ENCODE measurements around the gene PRSS16. TPM values are rescaled to one million over a fixed set of nuclear protein-coding genes. Genes with fewer than 3 reads are reported as not detected.

PRSS16 gene
- total and polyA plus RNA-seq, 9 of the 15 experiments (the other 6 are each of a cell fraction or from before 2014, with no cell fraction given): 4.5 to 21.3 (median 12.1) TPM

DNA sequence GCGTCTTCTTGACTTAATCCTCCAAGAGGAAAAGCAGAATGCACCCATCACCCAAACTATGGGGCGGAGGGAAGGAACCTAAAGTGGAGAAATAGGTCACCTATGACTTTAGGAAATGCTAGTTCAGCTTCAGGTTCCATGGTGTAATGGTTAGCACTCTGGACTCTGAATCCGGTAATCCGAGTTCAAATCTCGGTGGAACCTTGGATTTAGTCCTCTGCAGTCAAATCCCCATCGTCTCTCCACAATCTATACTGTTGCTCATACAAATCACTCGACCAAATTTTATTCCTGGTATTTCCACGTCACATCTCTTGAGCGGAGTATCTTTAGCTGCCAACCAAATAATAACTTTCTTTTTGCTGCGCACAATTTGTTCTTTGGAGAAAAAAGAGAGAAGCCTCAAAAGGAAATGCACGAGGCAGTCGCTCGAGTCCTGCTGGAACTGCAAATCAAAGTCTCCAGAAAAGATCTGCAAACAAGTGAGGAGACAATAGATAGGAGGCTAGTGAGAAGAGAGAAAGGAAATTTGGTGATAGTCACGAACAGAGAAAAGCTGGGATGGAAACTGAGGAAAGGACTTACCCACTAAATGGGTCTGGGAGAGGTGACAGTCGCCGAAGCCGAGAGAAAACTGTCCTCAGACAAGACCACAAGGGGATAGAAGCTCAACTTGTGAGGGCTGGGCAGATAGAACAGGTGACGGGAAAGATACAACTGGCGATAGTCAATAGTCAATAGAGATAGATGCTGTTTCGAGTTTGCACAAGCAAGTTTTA is 48.0 kb downstream of the PRSS16 start (continued):
- TF ChIP-seq, protein P1, sequence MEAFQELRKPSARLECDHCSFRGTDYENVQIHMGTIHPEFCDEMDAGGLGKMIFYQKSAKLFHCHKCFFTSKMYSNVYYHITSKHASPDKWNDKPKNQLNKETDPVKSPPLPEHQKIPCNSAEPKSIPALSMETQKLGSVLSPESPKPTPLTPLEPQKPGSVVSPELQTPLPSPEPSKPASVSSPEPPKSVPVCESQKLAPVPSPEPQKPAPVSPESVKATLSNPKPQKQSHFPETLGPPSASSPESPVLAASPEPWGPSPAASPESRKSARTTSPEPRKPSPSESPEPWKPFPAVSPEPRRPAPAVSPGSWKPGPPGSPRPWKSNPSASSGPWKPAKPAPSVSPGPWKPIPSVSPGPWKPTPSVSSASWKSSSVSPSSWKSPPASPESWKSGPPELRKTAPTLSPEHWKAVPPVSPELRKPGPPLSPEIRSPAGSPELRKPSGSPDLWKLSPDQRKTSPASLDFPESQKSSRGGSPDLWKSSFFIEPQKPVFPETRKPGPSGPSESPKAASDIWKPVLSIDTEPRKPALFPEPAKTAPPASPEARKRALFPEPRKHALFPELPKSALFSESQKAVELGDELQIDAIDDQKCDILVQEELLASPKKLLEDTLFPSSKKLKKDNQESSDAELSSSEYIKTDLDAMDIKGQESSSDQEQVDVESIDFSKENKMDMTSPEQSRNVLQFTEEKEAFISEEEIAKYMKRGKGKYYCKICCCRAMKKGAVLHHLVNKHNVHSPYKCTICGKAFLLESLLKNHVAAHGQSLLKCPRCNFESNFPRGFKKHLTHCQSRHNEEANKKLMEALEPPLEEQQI (IDR thresholded peaks at IDR 0.05): peak; percentile 72; the same call in 1 of the 2 replicates
- TF ChIP-seq, protein P2, sequence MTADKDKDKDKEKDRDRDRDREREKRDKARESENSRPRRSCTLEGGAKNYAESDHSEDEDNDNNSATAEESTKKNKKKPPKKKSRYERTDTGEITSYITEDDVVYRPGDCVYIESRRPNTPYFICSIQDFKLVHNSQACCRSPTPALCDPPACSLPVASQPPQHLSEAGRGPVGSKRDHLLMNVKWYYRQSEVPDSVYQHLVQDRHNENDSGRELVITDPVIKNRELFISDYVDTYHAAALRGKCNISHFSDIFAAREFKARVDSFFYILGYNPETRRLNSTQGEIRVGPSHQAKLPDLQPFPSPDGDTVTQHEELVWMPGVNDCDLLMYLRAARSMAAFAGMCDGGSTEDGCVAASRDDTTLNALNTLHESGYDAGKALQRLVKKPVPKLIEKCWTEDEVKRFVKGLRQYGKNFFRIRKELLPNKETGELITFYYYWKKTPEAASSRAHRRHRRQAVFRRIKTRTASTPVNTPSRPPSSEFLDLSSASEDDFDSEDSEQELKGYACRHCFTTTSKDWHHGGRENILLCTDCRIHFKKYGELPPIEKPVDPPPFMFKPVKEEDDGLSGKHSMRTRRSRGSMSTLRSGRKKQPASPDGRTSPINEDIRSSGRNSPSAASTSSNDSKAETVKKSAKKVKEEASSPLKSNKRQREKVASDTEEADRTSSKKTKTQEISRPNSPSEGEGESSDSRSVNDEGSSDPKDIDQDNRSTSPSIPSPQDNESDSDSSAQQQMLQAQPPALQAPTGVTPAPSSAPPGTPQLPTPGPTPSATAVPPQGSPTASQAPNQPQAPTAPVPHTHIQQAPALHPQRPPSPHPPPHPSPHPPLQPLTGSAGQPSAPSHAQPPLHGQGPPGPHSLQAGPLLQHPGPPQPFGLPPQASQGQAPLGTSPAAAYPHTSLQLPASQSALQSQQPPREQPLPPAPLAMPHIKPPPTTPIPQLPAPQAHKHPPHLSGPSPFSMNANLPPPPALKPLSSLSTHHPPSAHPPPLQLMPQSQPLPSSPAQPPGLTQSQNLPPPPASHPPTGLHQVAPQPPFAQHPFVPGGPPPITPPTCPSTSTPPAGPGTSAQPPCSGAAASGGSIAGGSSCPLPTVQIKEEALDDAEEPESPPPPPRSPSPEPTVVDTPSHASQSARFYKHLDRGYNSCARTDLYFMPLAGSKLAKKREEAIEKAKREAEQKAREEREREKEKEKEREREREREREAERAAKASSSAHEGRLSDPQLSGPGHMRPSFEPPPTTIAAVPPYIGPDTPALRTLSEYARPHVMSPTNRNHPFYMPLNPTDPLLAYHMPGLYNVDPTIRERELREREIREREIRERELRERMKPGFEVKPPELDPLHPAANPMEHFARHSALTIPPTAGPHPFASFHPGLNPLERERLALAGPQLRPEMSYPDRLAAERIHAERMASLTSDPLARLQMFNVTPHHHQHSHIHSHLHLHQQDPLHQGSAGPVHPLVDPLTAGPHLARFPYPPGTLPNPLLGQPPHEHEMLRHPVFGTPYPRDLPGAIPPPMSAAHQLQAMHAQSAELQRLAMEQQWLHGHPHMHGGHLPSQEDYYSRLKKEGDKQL (CRISPR knock-in tag; IDR thresholded peaks at IDR 0.05; ENCODE audit: borderline replicate concordance): no peak
- peak in 1 of 2 experiments; percentile 79; a peak in 2 of 4 replicates for TF ChIP-seq TBL1XR1 (IDR thresholded peaks at IDR 0.05; ENCODE audit: low read length in 2 of 2)
- TF ChIP-seq, protein P3, sequence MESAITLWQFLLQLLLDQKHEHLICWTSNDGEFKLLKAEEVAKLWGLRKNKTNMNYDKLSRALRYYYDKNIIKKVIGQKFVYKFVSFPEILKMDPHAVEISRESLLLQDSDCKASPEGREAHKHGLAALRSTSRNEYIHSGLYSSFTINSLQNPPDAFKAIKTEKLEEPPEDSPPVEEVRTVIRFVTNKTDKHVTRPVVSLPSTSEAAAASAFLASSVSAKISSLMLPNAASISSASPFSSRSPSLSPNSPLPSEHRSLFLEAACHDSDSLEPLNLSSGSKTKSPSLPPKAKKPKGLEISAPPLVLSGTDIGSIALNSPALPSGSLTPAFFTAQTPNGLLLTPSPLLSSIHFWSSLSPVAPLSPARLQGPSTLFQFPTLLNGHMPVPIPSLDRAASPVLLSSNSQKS (CRISPR knock-in tag; IDR thresholded peaks at IDR 0.05): no peak
- TF ChIP-seq ATF1 (CRISPR knock-in tag; IDR thresholded peaks at IDR 0.05): no peak
- TF ChIP-seq ATF1 (tag; IDR thresholded peaks at IDR 0.05): peak; percentile 71
- TF ChIP-seq, protein P4, sequence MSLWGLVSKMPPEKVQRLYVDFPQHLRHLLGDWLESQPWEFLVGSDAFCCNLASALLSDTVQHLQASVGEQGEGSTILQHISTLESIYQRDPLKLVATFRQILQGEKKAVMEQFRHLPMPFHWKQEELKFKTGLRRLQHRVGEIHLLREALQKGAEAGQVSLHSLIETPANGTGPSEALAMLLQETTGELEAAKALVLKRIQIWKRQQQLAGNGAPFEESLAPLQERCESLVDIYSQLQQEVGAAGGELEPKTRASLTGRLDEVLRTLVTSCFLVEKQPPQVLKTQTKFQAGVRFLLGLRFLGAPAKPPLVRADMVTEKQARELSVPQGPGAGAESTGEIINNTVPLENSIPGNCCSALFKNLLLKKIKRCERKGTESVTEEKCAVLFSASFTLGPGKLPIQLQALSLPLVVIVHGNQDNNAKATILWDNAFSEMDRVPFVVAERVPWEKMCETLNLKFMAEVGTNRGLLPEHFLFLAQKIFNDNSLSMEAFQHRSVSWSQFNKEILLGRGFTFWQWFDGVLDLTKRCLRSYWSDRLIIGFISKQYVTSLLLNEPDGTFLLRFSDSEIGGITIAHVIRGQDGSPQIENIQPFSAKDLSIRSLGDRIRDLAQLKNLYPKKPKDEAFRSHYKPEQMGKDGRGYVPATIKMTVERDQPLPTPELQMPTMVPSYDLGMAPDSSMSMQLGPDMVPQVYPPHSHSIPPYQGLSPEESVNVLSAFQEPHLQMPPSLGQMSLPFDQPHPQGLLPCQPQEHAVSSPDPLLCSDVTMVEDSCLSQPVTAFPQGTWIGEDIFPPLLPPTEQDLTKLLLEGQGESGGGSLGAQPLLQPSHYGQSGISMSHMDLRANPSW (CRISPR knock-in tag; IDR thresholded peaks at IDR 0.05): no peak
- no peak for TF ChIP-seq ZNF184 (CRISPR knock-in tag; IDR thresholded peaks at IDR 0.05)
- no peak for TF ChIP-seq ZFP36 (IDR thresholded peaks at IDR 0.05; ENCODE audit: low read depth, low read length, partially characterized antibody)
- TF ChIP-seq, protein P5, sequence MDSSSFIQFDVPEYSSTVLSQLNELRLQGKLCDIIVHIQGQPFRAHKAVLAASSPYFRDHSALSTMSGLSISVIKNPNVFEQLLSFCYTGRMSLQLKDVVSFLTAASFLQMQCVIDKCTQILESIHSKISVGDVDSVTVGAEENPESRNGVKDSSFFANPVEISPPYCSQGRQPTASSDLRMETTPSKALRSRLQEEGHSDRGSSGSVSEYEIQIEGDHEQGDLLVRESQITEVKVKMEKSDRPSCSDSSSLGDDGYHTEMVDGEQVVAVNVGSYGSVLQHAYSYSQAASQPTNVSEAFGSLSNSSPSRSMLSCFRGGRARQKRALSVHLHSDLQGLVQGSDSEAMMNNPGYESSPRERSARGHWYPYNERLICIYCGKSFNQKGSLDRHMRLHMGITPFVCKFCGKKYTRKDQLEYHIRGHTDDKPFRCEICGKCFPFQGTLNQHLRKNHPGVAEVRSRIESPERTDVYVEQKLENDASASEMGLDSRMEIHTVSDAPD (CRISPR knock-in tag; IDR thresholded peaks at IDR 0.05): no peak
- TF ChIP-seq, protein P6, sequence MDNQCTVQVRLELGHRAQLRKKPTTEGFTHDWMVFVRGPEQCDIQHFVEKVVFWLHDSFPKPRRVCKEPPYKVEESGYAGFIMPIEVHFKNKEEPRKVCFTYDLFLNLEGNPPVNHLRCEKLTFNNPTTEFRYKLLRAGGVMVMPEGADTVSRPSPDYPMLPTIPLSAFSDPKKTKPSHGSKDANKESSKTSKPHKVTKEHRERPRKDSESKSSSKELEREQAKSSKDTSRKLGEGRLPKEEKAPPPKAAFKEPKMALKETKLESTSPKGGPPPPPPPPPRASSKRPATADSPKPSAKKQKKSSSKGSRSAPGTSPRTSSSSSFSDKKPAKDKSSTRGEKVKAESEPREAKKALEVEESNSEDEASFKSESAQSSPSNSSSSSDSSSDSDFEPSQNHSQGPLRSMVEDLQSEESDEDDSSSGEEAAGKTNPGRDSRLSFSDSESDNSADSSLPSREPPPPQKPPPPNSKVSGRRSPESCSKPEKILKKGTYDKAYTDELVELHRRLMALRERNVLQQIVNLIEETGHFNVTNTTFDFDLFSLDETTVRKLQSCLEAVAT (IDR thresholded peaks at IDR 0.05): peak; percentile 47 to 72
- TF ChIP-seq BMI1 (IDR thresholded peaks at IDR 0.05; ENCODE audit: low read length): no peak

Measured in K562 (cell line).